HEK293 (cell line): Measurements from ENCODE around the gene TMEM267.

Experiments used
- ATF2 ChIP-seq: fragments of 450-650 bp; formaldehyde crosslinking; IDR thresholded peaks from 2 replicates; pipeline ENCODE4 v1.5.1; 2016; ENCODE audit warnings: missing biosample characterization, missing genetic modification characterization, low read depth
- BCL6B ChIP-seq: fragments of 450-650 bp; formaldehyde crosslinking; IDR thresholded peaks from 2 replicates; pipeline ENCODE4 v1.5.1; 2017; ENCODE audit warnings: missing biosample characterization, missing genetic modification characterization
- KLF1 ChIP-seq: fragments of 450-650 bp; formaldehyde crosslinking; IDR thresholded peaks from 2 replicates; pipeline ENCODE4 v1.5.1; 2016; ENCODE audit warnings: missing biosample characterization, missing genetic modification characterization
- KLF10 ChIP-seq: fragments of 450-650 bp; IDR thresholded peaks from 2 replicates; pipeline ENCODE4 v1.5.1; 2018; ENCODE audit warnings: missing biosample characterization, mild to moderate bottlenecking, missing genetic modification characterization
- KLF8 ChIP-seq: fragments of 450-650 bp; formaldehyde crosslinking; IDR thresholded peaks from 2 replicates; pipeline ENCODE4 v1.5.1; 2016; ENCODE audit warnings: missing biosample characterization, missing genetic modification characterization
- MYNN ChIP-seq: fragments of 450-650 bp; formaldehyde crosslinking; IDR thresholded peaks from 2 replicates; pipeline ENCODE4 v1.5.1; 2016; ENCODE audit warnings: missing biosample characterization, missing genetic modification characterization, borderline replicate concordance
- PRDM10 ChIP-seq: fragments of 450-650 bp; formaldehyde crosslinking; IDR thresholded peaks from 2 replicates; pipeline ENCODE4 v1.5.1; 2016; ENCODE audit warnings: missing biosample characterization, missing genetic modification characterization
- REST ChIP-seq: fragments of 450-650 bp; formaldehyde crosslinking; IDR thresholded peaks from 2 replicates; pipeline ENCODE4 v1.5.1; 2016; ENCODE audit warnings: missing biosample characterization, missing genetic modification characterization
- SCRT1 ChIP-seq: fragments of 450-650 bp; formaldehyde crosslinking; IDR thresholded peaks from 2 replicates; pipeline ENCODE4 v1.5.1; 2016; ENCODE audit warnings: missing biosample characterization, missing genetic modification characterization, borderline replicate concordance
- ZBTB20 ChIP-seq: fragments of 450-650 bp; formaldehyde crosslinking; IDR thresholded peaks from 2 replicates; pipeline ENCODE4 v1.5.1; 2016; ENCODE audit warnings: missing biosample characterization, missing genetic modification characterization
- ZBTB21 ChIP-seq: fragments of 450-650 bp; formaldehyde crosslinking; IDR thresholded peaks from 2 replicates; pipeline ENCODE4 v1.5.1; 2017; ENCODE audit warnings: missing biosample characterization, missing genetic modification characterization
- ZBTB8A ChIP-seq: fragments of 450-650 bp; formaldehyde crosslinking; IDR thresholded peaks from 2 replicates; pipeline ENCODE4 v1.5.1; 2016; ENCODE audit warnings: missing biosample characterization, missing genetic modification characterization
- ZFP37 ChIP-seq: fragments of 450-650 bp; formaldehyde crosslinking; IDR thresholded peaks from 2 replicates; pipeline ENCODE4 v1.5.1; 2016; ENCODE audit warnings: missing biosample characterization, missing genetic modification characterization
- ZNF121 ChIP-seq: fragments of 450-650 bp; formaldehyde crosslinking; IDR thresholded peaks from 2 replicates; pipeline ENCODE4 v1.5.1; 2016; ENCODE audit warnings: missing biosample characterization, missing genetic modification characterization
- ZNF266 ChIP-seq: fragments of 450-650 bp; formaldehyde crosslinking; IDR thresholded peaks from 2 replicates; pipeline ENCODE4 v1.5.1; 2016; ENCODE audit warnings: missing biosample characterization, missing genetic modification characterization, low read depth
- ZNF302 ChIP-seq: fragments of 450-650 bp; formaldehyde crosslinking; IDR thresholded peaks from 2 replicates; pipeline ENCODE4 v1.5.1; 2016; ENCODE audit warnings: missing biosample characterization, missing genetic modification characterization, low read depth
- ZNF311 ChIP-seq: fragments of 450-650 bp; formaldehyde crosslinking; IDR thresholded peaks from 2 replicates; pipeline ENCODE4 v1.5.1; 2017; ENCODE audit warnings: missing biosample characterization, missing genetic modification characterization, borderline replicate concordance
- ZNF324 ChIP-seq: fragments of 450-650 bp; formaldehyde crosslinking; IDR thresholded peaks from 2 replicates; pipeline ENCODE4 v1.5.1; 2016; ENCODE audit warnings: missing biosample characterization, missing genetic modification characterization
- ZNF404 ChIP-seq: fragments of 450-650 bp; formaldehyde crosslinking; IDR thresholded peaks from 2 replicates; pipeline ENCODE4 v1.5.1; 2017; ENCODE audit warnings: missing biosample characterization, missing genetic modification characterization
- ZNF560 ChIP-seq: fragments of 450-650 bp; formaldehyde crosslinking; IDR thresholded peaks from 2 replicates; pipeline ENCODE4 v1.5.1; 2017; ENCODE audit warnings: missing biosample characterization, missing genetic modification characterization, borderline replicate concordance
- ZNF645 ChIP-seq: fragments of 450-650 bp; formaldehyde crosslinking; IDR thresholded peaks from 2 replicates; pipeline ENCODE4; 2016; ENCODE audit warnings: missing biosample characterization, missing genetic modification characterization
- ZNF701 ChIP-seq: fragments of 450-650 bp; formaldehyde crosslinking; IDR thresholded peaks from 2 replicates; pipeline ENCODE4 v1.5.1; 2016; ENCODE audit warnings: missing biosample characterization, missing genetic modification characterization
- ZNF768 ChIP-seq: fragments of 450-650 bp; formaldehyde crosslinking; IDR thresholded peaks from 2 replicates; pipeline ENCODE4 v1.5.1; 2018; ENCODE audit warnings: missing biosample characterization, mild to moderate bottlenecking, missing genetic modification characterization
- ZSCAN30 ChIP-seq: fragments of 450-650 bp; IDR thresholded peaks from 2 replicates; pipeline ENCODE4 v1.5.1; 2018; ENCODE audit warnings: missing biosample characterization, mild to moderate bottlenecking, missing genetic modification characterization, moderate library complexity
- ZXDB ChIP-seq: fragments of 450-650 bp; formaldehyde crosslinking; IDR thresholded peaks from 2 replicates; pipeline ENCODE4 v1.5.1; 2016; ENCODE audit warnings: missing biosample characterization, missing genetic modification characterization

The TMEM267 gene

GRCh38 chr5:43514471-43514815 lies 30.8 kb upstream of the TMEM267 start (continued):
- TF ChIP-seq ZNF560, result no peak
- no peak for TF ChIP-seq ZNF645 (tag by site-specific recombination)
- 0 out of 2 replicates have a peak, but pooled peaks have one; percentile 49 for TF ChIP-seq ZSCAN30 (tag by site-specific recombination)
- TF ChIP-seq MYNN (tag by site-specific recombination), result no peak
- TF ChIP-seq ATF2 (tag by site-specific recombination), result peak; percentile 88
- TF ChIP-seq ZNF121 (tag by site-specific recombination), result no peak
- TF ChIP-seq SCRT1 (tag by site-specific recombination), result no peak
- no peak for TF ChIP-seq ZBTB20 (tag by site-specific recombination)
- no peak for TF ChIP-seq ZXDB (tag by site-specific recombination)
- TF ChIP-seq KLF1, result no peak
- TF ChIP-seq REST (tag by site-specific recombination), result no peak
- TF ChIP-seq ZNF404 (tag by site-specific recombination), result no peak
- 0 out of 2 replicates have a peak, but pooled peaks have one; percentile 16 for TF ChIP-seq ZNF324 (tag by site-specific recombination)
- TF ChIP-seq BCL6B (tag by site-specific recombination), result no peak
- TF ChIP-seq ZNF311 (tag by site-specific recombination), result no peak
- TF ChIP-seq ZFP37, result no peak
- TF ChIP-seq KLF8, result no peak
- TF ChIP-seq ZNF701, result no peak
- no peak for TF ChIP-seq ZBTB8A (tag by site-specific recombination)
- TF ChIP-seq PRDM10 (tag by site-specific recombination), result no peak
- peak; percentile 34; the same call in 1 of the 2 replicates for TF ChIP-seq KLF10 (tag by site-specific recombination)
- 0 out of 2 replicates have a peak, but pooled peaks have one; percentile 11 for TF ChIP-seq ZBTB21 (tag by site-specific recombination)
- TF ChIP-seq ZNF266, result no peak
- no peak for TF ChIP-seq ZNF768 (tag by site-specific recombination)
- TF ChIP-seq ZNF302, result no peak
